NB4 (cell line): ENCODE data around the gene DPH3.

ENCODE experiments used
- DNase-seq: peaks from one replicate; pipeline ENCODE4 v3.0.0; 2010; ENCODE audit warnings: low read depth
- H3K4me3 ChIP-seq: one replicate; pipeline ENCODE4 v1.5.1; 2011; ENCODE audit warnings: mild to moderate bottlenecking, low read depth, low read length, moderate library complexity
- MAX ChIP-seq: IDR thresholded peaks from 2 replicates; pipeline ENCODE4 v1.6.1; 2011; ENCODE audit warnings: low read depth, low read length
- MYC ChIP-seq: IDR thresholded peaks from 2 replicates; pipeline ENCODE4 v1.6.1; 2011; ENCODE audit warnings: low read depth, low read length
- POLR2A ChIP-seq: IDR thresholded peaks from 2 replicates; pipeline ENCODE4 v1.6.1; 2011; ENCODE audit warnings: mild to moderate bottlenecking; ENCODE audit not compliant: insufficient read length; ENCODE audit errors: extremely low read depth
- TF ChIP-seq, protein P1 (sequence below): IDR thresholded peaks from one replicate; pipeline ENCODE4 v1.5.1; 2012; ENCODE audit warnings: low read depth, low read length

DPH3 gene

DNA sequence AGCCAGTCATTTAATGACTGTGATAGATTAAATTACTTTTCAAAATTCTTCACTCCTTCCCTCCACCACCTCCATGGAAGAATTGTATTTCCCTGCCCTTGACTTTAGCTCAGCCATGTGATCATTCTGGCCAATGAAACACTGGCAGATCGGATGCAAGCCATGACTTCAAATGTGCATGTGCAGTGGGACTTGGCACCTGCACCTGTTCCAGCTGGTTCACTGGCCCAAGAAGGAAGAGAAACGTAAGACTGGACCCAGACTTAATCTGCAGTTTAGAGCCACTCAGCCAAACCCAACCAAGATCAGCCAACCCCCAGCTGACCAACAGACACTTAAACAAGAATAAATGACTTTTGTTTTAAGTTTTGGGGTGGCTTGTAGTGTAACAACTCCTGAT is 11.8 kb downstream of the DPH3 start:
- TF ChIP-seq MAX (no peak), MYC (no peak), POLR2A (no peak)
- TF ChIP-seq, protein P1, sequence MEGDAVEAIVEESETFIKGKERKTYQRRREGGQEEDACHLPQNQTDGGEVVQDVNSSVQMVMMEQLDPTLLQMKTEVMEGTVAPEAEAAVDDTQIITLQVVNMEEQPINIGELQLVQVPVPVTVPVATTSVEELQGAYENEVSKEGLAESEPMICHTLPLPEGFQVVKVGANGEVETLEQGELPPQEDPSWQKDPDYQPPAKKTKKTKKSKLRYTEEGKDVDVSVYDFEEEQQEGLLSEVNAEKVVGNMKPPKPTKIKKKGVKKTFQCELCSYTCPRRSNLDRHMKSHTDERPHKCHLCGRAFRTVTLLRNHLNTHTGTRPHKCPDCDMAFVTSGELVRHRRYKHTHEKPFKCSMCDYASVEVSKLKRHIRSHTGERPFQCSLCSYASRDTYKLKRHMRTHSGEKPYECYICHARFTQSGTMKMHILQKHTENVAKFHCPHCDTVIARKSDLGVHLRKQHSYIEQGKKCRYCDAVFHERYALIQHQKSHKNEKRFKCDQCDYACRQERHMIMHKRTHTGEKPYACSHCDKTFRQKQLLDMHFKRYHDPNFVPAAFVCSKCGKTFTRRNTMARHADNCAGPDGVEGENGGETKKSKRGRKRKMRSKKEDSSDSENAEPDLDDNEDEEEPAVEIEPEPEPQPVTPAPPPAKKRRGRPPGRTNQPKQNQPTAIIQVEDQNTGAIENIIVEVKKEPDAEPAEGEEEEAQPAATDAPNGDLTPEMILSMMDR, result no peak
- H3K4me3 ChIP-seq, result no peak overlapping the region
- DNase-seq, result no peak

GRCh38 chr3:16252243-16252978 is 12.3 kb downstream of the DPH3 start:
- DNase-seq, result no peak
- TF ChIP-seq, protein P1, result no peak
- no peak for TF ChIP-seq POLR2A
- no peak for TF ChIP-seq MAX
- no peak for TF ChIP-seq MYC
- H3K4me3 ChIP-seq, result no peak overlapping the region

DNA sequence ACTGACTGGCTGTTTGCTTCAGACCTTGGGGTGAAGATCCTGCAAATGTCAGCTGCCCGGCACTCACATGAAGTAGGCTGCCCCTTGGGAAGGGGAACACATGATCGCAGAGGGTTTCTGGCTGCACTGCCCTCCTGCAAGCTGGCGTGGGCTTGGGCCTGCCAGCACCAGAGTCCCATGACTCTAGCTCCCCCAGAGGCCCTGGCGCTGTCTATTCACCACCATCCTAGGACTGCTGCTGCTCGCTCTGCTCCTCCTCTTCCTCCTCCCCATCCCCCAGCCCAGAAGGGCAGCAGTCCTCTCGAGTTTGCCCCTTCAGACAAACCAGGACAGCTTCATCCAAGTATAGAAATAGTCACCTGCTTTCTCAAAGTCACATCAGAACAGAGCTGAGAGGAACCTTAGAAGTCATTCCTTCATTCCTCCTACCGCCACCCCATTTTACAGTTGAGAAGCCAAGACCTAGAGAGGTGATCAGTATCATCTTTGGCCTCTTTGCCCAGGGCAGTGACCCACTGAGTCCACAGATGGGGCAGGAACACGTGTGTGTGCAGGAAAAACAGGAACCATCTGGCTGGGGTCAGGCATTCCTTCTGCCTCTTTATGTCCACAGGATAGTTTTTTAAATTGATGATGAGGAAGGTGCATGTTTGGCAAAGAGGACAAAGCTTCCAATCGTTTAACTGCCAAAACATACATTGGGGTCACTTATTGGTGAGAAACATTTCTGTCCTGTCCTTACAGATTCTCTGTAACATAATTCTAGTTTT is 13.2 kb downstream of the DPH3 start:
- DNase-seq, result no peak
- no peak overlapping the region for H3K4me3 ChIP-seq
- TF ChIP-seq POLR2A, result no peak
- TF ChIP-seq, protein P1, result no peak
- TF ChIP-seq MAX, result no peak
- no peak for TF ChIP-seq MYC

- DNase-seq, result no peak
- TF ChIP-seq POLR2A (no peak), MYC (no peak), MAX (no peak)
- TF ChIP-seq, protein P1, result no peak
- H3K4me3 ChIP-seq, result no peak overlapping the region
Observed at GRCh38 chr3:16249886-16250285, 14.9 kb downstream of the DPH3 start.

GRCh38 chr3:16249336-16249735 is 15.4 kb downstream of the DPH3 start:
- no peak for TF ChIP-seq MYC
- TF ChIP-seq, protein P1, result peak; percentile 61
- no peak for TF ChIP-seq MAX
- TF ChIP-seq POLR2A, result no peak
- peak; percentile 51 for DNase-seq
- no peak overlapping the region for H3K4me3 ChIP-seq
